PC-9 (cell line): ENCODE data around the gene MACROD2. TPM values are rescaled to one million over a fixed set of nuclear protein-coding genes. Genes with fewer than 3 reads are reported as not detected.

Source experiments
- BruUV-seq: library from RNA; stranded (reverse); fragments of 400-500 nt; replicated peaks from 2 replicates; lab custom pipeline; 2021; lab: Mats Ljungman, UMichigan
- CTCF ChIA-PET: fragments of 300-600 bp; sonication (Branson Sonifier 250); formaldehyde crosslinking; loops from one replicate; lab custom pipeline; 2022; ENCODE audit warnings: antibody characterized with exemption; lab: Charles Lee
- POLR2A ChIA-PET: fragments of 300-600 bp; sonication (Branson Sonifier 250); formaldehyde crosslinking; loops from one replicate; lab custom pipeline; 2022; ENCODE audit warnings: antibody characterized with exemption; ENCODE audit not compliant: unreplicated experiment; lab: Charles Lee
- DNase-seq, 2 experiments: peaks; one replicate each; pipeline versions ENCODE4 v3.0.0 to v3.0.0-alpha.2; 2015 to 2022; ENCODE audit warnings: mixed read lengths in 1 of 2
- H2AFZ ChIP-seq: fragments of 200-600 bp; sonication (generic); 2 replicates; pipeline ENCODE4 v1.8.1; 2017; ENCODE audit warnings: antibody characterized with exemption
- H3F3A ChIP-seq: fragments of 200-600 bp; sonication (generic); 2 replicates; pipeline ENCODE4 v1.8.1; 2017; ENCODE audit warnings: antibody characterized with exemption, mild to moderate bottlenecking, low read depth; ENCODE audit not compliant: insufficient read depth
- H3K27ac ChIP-seq: fragments of 200-600 bp; sonication (generic); 2 replicates; pipeline ENCODE4 v1.6.1; 2016; ENCODE audit warnings: mixed run types
- H3K27me3 ChIP-seq: fragments of 200-600 bp; sonication (generic); 2 replicates; pipeline ENCODE4 v1.6.1; 2016; ENCODE audit warnings: low read depth, mixed run types; ENCODE audit not compliant: insufficient read depth
- H3K36me3 ChIP-seq: fragments of 200-600 bp; sonication (generic); 2 replicates; pipeline ENCODE4 v1.6.1; 2016; ENCODE audit warnings: low read depth, mixed run types
- H3K4me1 ChIP-seq: fragments of 200-600 bp; sonication (generic); replicated peaks from 2 replicates; pipeline ENCODE4 v1.6.1; 2016; ENCODE audit warnings: mixed run types; ENCODE audit not compliant: insufficient read depth
- H3K4me2 ChIP-seq: fragments of 200-600 bp; sonication (generic); 2 replicates; pipeline ENCODE4 v1.6.1; 2017; ENCODE audit warnings: mixed run types
- H3K4me3 ChIP-seq: fragments of 200-600 bp; sonication (generic); 2 replicates; pipeline ENCODE4 v1.6.1; 2016; ENCODE audit warnings: mixed run types
- H3K79me2 ChIP-seq: fragments of 200-600 bp; sonication (generic); 2 replicates; pipeline ENCODE4 v1.6.1; 2017; ENCODE audit warnings: low read depth, mixed run types
- H3K9me2 ChIP-seq: fragments of 200-600 bp; sonication (generic); 2 replicates; pipeline ENCODE4 v1.8.1; 2017; ENCODE audit warnings: mild to moderate bottlenecking; ENCODE audit not compliant: insufficient read depth
- H3K9me3 ChIP-seq: fragments of 200-600 bp; sonication (generic); 2 replicates; pipeline ENCODE4 v1.8.1; 2016; ENCODE audit warnings: low read depth; ENCODE audit not compliant: insufficient read depth
- H4K20me1 ChIP-seq: fragments of 200-600 bp; sonication (generic); 2 replicates; pipeline ENCODE4 v1.8.1; 2017; ENCODE audit not compliant: insufficient read depth
- EZH2 ChIP-seq: fragments of 200-600 bp; sonication (generic); IDR thresholded peaks from 2 replicates; pipeline ENCODE4 v1.8.0; 2017; ENCODE audit warnings: antibody characterized with exemption, low read depth
- intact Hi-C: fragments of 100-400 bp; cut with micrococcal nuclease; formaldehyde crosslinking; loops from one replicate; pipeline ENCODE4 v1.10.0; 2022; ENCODE audit not compliant: unreplicated experiment
- total RNA-seq: library from RNA; stranded (reverse); gene quantifications from 2 replicates; pipeline ENCODE4 v1.2.3, GENCODE V29; 2021
- TF ChIP-seq, protein P1 (sequence below): fragments of 200-600 bp; sonication (generic); conservative IDR thresholded peaks from 2 replicates; pipeline ENCODE4 v1.6.1; 2017; ENCODE audit warnings: mixed run types, antibody characterized with exemption, mild to moderate bottlenecking, moderate library complexity

Gene MACROD2
- total RNA-seq, 1 experiment from 2014 or later: 11.4 TPM

DNA sequence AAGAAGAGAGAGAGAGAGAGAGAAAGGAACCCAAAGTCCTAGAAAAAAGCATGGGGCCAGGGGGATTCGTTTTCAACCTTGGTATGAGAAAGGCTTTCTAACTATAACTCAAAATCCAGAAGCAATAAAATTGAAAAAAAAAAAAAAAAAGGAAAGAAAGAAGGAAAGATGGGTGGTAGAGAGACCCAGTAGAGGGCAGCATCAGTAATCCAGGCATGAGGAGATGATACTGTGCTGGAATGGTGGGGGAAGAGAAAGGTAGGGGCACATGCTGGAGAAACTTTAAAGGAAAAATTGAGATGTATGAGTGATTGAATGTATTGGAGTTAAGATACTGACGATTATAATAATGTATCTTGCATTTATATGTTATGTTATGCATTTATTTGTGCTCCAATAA, 1382.8 kb downstream of the MACROD2 start:
- intact Hi-C loops: no loop called here
- Histone ChIP-seq H3K9me3 (no peaks in the 10 kb centered on the region), H4K20me1 (no peaks in the 10 kb centered on the region), H3F3A (no peaks in the 10 kb centered on the region), H3K4me3 (no peak overlapping the region), H3K27ac (no peak overlapping the region), H3K27me3 (no peaks in the 10 kb centered on the region), H3K4me2 (no peak overlapping the region), H3K79me2 (no peaks in the 10 kb centered on the region), H3K4me1 (no peaks in the 10 kb centered on the region), H3K36me3 (no peaks in the 10 kb centered on the region), H2AFZ (no peak overlapping the region), H3K9me2 (no peaks in the 10 kb centered on the region)
- CTCF ChIA-PET: interaction anchor here (0.7 kb wide), 1 partner anchor 47 kb away, joined by 4 read pairs; no protein-coding TSS in a partner anchor
- no peak for TF ChIP-seq EZH2
- TF ChIP-seq, protein P1, sequence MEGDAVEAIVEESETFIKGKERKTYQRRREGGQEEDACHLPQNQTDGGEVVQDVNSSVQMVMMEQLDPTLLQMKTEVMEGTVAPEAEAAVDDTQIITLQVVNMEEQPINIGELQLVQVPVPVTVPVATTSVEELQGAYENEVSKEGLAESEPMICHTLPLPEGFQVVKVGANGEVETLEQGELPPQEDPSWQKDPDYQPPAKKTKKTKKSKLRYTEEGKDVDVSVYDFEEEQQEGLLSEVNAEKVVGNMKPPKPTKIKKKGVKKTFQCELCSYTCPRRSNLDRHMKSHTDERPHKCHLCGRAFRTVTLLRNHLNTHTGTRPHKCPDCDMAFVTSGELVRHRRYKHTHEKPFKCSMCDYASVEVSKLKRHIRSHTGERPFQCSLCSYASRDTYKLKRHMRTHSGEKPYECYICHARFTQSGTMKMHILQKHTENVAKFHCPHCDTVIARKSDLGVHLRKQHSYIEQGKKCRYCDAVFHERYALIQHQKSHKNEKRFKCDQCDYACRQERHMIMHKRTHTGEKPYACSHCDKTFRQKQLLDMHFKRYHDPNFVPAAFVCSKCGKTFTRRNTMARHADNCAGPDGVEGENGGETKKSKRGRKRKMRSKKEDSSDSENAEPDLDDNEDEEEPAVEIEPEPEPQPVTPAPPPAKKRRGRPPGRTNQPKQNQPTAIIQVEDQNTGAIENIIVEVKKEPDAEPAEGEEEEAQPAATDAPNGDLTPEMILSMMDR: no peak
- no peak for DNase-seq
- POLR2A ChIA-PET: no interaction called here
- no TSS peak for BruUV-seq

DNA sequence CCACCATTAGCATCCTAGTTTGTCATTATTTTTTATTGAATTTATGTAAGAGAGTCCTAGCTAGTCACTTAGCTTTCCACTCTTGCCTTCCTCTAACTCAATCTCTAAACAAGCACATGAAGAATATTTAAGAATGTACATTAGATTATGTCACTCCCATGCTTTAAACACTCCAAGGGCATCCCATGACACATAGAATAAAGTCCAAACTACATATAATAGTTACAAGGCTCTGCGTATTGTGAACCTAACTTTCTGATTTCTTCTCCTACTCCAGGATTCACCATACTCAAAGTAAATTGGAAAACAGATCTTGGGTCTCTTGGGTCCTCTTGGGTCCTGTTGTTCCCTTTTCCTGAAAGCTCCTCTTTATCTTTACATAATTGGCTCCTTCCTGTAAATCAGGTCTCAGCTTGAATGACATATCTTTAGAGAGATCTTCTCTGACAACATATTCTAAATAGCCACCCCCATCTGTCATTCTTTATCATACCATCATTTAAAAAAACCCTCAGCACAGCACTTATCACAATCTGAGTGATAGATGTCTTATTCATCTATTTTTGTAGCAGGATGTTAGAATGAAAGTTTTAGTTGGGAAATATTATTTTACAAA, 1384.5 kb downstream of the MACROD2 start:
- Histone ChIP-seq H3K27ac (no peak overlapping the region), H3K4me2 (no peak overlapping the region), H2AFZ (no peak overlapping the region), H3K9me3 (no peaks in the 10 kb centered on the region), H3K4me3 (no peak overlapping the region), H3K4me1 (no peaks in the 10 kb centered on the region), H3K79me2 (no peaks in the 10 kb centered on the region), H3K36me3 (no peaks in the 10 kb centered on the region), H3K27me3 (no peaks in the 10 kb centered on the region), H3F3A (no peaks in the 10 kb centered on the region), H3K9me2 (no peaks in the 10 kb centered on the region), H4K20me1 (no peaks in the 10 kb centered on the region)
- POLR2A ChIA-PET: no interaction called here
- intact Hi-C loops: no loop called here
- no peak for DNase-seq
- TF ChIP-seq, protein P1: no peak
- TF ChIP-seq EZH2: no peak
- no TSS peak for BruUV-seq
- CTCF ChIA-PET: no interaction called here

DNA sequence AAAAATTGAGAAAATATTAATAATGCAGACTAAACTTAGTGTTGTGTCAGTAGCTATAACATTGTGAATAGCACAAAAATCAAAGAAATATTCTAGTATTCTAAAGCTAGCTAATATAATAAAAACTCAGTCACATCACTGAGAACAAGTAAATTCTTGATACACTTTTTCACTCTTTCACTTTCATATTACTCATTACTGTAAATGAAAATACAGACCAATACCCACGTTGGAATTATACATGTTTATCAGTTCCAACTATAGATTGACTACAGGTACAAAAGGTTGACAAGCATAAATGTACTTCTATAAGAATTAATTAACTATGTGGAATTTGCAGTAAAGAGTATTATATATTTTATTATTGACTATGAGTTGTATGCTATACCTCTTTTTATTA, 1385.5 kb downstream of the MACROD2 start:
- intact Hi-C loops: no loop called here
- POLR2A ChIA-PET: no interaction called here
- TF ChIP-seq, protein P1: no peak
- no peak for TF ChIP-seq EZH2
- H3K27me3 ChIP-seq: no peaks in the 10 kb centered on the region
- H3F3A ChIP-seq: no peaks in the 10 kb centered on the region
- no peaks in the 10 kb centered on the region for H3K9me3 ChIP-seq
- no peak overlapping the region for H3K4me3 ChIP-seq
- no peak overlapping the region for H2AFZ ChIP-seq
- H4K20me1 ChIP-seq: no peaks in the 10 kb centered on the region
- CTCF ChIA-PET: no interaction called here
- H3K79me2 ChIP-seq: no peaks in the 10 kb centered on the region
- BruUV-seq: no TSS peak
- no peak overlapping the region for H3K4me2 ChIP-seq
- no peaks in the 10 kb centered on the region for H3K9me2 ChIP-seq
- no peaks in the 10 kb centered on the region for H3K4me1 ChIP-seq
- no peak for DNase-seq
- H3K36me3 ChIP-seq: no peaks in the 10 kb centered on the region
- H3K27ac ChIP-seq: no peak overlapping the region
